Stimulated activated effector memory CD8-positive, alpha-beta T cell treated with anti-CD3 and anti-CD28 coated beads, Interleukin-12 subunit alpha, Interleukin-12 subunit beta, amount 100 ng/mL, for 72 hours (primary cell): ENCODE data around the gene ULBP2.
"Not testable (repeated sequence)": the region's sequence is repeated elsewhere in the genome, so short reads cannot be mapped to it uniquely, and the experiment has no call there.

Source experiments
- ATAC-seq: fragments of 150-1000 bp; cut with Tn5 transposase; 2 replicates; pipeline ENCODE4 v1.10.0; 2021
- DNase-seq, 2 donors: peaks; one replicate each; pipeline ENCODE4 v3.0.0; 2021 to 2022; ENCODE audit warnings: low spot score in 2 of 2
- H3K27ac Mint-ChIP-seq: one replicate; pipeline ENCODE4 v1.8.0; 2022; ENCODE audit warnings: mild to moderate bottlenecking, mixed read lengths
- H3K36me3 Mint-ChIP-seq: one replicate; pipeline ENCODE4 v1.8.0; 2022; ENCODE audit warnings: mild to moderate bottlenecking, mixed read lengths
- H3K4me1 Mint-ChIP-seq: one replicate; pipeline ENCODE4 v1.8.0; 2022; ENCODE audit warnings: mixed read lengths
- H3K4me3 Mint-ChIP-seq: one replicate; pipeline ENCODE4 v1.8.0; 2022; ENCODE audit warnings: mild to moderate bottlenecking, mixed read lengths
- H3K9me3 Mint-ChIP-seq: one replicate; pipeline ENCODE4 v1.8.0; 2022; ENCODE audit warnings: mixed read lengths

Gene ULBP2

DNA sequence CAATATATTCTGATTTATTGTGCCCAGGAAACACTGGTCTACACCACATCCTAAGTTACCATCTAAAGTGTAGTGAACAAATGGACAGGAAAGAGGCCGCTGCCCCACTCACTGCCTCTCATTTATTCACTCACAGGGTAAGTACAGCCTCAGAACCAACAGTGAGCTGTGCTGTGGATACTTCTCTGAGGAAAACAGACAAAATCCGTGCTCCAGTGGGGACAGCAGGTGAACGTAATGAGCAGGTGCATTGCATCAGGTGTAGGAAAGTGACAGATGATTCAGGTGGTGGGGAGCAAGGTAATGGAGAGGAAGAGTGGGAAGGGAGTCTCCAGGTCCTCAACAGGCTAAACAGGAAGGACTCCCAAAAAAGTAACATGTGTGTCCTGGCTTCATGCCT, 8.4 kb upstream of the ULBP2 start:
- Mint-ChIP-seq H3K27ac (no peak overlapping the region), H3K4me3 (no peak overlapping the region), H3K9me3 (no peaks in the 10 kb centered on the region), H3K36me3 (no peaks in the 10 kb centered on the region), H3K4me1 (peaks cover 14% of the 10 kb centered on the region)
- no peak for DNase-seq
- ATAC-seq: no peak

GRCh38 chr6:149934249-149935156, 7.3 kb upstream of the ULBP2 start:
- Mint-ChIP-seq H3K4me1 (peaks cover 23% of the 10 kb centered on the region), H3K9me3 (no peaks in the 10 kb centered on the region), H3K4me3 (no peak overlapping the region), H3K36me3 (no peaks in the 10 kb centered on the region), H3K27ac (no peak overlapping the region)
- ATAC-seq: peak; percentile 47
- DNase-seq: peak; percentile 57 to 85

GRCh38 chr6:149935246-149935645, 6.6 kb upstream of the ULBP2 start:
- no peak for DNase-seq
- H3K27ac Mint-ChIP-seq: no peak overlapping the region
- H3K4me1 Mint-ChIP-seq: peaks cover 28% of the 10 kb centered on the region
- no peaks in the 10 kb centered on the region for H3K36me3 Mint-ChIP-seq
- no peak overlapping the region for H3K4me3 Mint-ChIP-seq
- no peak for ATAC-seq
- H3K9me3 Mint-ChIP-seq: no peaks in the 10 kb centered on the region

GRCh38 chr6:149935668-149936067, 6.1 kb upstream of the ULBP2 start:
- no peak overlapping the region for H3K4me3 Mint-ChIP-seq
- no peak for ATAC-seq
- no peak overlapping the region for H3K27ac Mint-ChIP-seq
- H3K36me3 Mint-ChIP-seq: no peaks in the 10 kb centered on the region
- peaks cover 28% of the 10 kb centered on the region for H3K4me1 Mint-ChIP-seq
- H3K9me3 Mint-ChIP-seq: no peaks in the 10 kb centered on the region
- DNase-seq: no peak

- Mint-ChIP-seq H3K4me1 (peaks cover 37% of the 10 kb centered on the region), H3K36me3 (peaks cover 7% of the 10 kb centered on the region), H3K9me3 (no peaks in the 10 kb centered on the region), H3K27ac (no peak overlapping the region), H3K4me3 (no peak overlapping the region)
- DNase-seq (no peak), ATAC-seq (no peak)
These were observed 5.1 kb upstream of the ULBP2 start for GRCh38 chr6:149936743-149937142.

GRCh38 chr6:149938013-149938570, 3.7 kb upstream of the ULBP2 start:
- Mint-ChIP-seq H3K4me3 (peak overlapping the region; percentile 77), H3K4me1 (peaks cover 51% of the 10 kb centered on the region)
- ATAC-seq: peak; percentile 48
- H3K27ac Mint-ChIP-seq, DNase-seq, H3K36me3 Mint-ChIP-seq, H3K9me3 Mint-ChIP-seq: not testable (repeated sequence)

DNA sequence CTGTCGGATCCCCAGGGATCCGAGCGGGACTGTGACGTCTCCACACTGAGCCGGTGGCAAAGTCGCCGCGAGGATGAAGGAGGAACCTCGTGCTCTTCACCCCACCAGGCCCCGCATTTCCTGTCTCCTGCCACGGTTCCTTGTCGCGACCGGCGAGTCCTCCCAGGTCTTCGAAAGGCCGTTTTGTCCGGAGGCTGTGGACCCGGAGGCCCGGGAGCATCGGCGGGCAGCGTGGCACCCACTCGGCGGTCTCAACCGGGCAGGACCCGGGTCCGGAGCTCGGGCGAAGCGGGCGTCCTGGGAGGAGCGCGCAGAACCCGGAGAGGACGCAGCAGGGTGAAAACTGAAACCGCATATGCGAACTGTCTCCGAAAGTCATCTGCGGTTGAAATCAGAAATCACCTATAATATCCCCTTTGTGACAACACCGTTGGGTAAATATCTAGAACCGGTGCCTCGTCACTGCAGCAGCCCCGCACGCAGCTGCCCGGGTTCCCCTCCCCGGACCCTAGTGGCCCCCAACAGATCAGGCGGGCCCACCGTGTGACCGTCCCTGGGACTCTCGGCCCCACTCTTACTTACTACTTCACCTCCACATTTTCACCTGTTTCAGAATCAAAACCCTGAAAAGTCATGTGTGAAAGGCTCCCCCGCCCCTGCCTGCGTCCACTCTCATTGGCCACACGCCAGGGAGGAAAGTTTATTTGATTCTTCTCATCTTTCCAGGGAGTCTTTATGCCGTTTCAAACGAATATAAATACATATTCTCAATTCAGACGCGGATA, 3.1 kb upstream of the ULBP2 start:
- Mint-ChIP-seq H3K27ac (peak overlapping the region; percentile 3), H3K36me3 (peaks cover 9% of the 10 kb centered on the region), H3K9me3 (no peaks in the 10 kb centered on the region), H3K4me1 (peaks cover 51% of the 10 kb centered on the region), H3K4me3 (peak overlapping the region; percentile 77)
- DNase-seq: no peak
- ATAC-seq: peak; percentile 42

DNA sequence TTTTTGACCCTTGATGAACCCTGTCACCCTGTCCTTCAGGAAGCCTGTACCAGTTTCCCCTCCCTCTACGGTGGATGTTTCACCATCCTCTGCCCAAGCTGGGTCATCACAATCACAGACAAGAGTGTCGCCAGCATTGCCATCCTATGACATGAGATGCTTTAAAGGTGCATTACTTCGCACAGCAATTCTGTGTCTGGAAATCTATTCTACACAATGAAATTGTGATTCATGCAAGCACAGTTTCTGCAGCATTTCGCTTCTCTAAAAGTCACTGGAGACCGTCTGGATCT, 2.5 kb upstream of the ULBP2 start:
- H3K27ac Mint-ChIP-seq: peak overlapping the region; percentile 3
- H3K4me3 Mint-ChIP-seq: peak overlapping the region; percentile 77
- peaks cover 50% of the 10 kb centered on the region for H3K4me1 Mint-ChIP-seq
- ATAC-seq: no peak
- no peak for DNase-seq
- peaks cover 9% of the 10 kb centered on the region for H3K36me3 Mint-ChIP-seq
- H3K9me3 Mint-ChIP-seq: no peaks in the 10 kb centered on the region

DNA sequence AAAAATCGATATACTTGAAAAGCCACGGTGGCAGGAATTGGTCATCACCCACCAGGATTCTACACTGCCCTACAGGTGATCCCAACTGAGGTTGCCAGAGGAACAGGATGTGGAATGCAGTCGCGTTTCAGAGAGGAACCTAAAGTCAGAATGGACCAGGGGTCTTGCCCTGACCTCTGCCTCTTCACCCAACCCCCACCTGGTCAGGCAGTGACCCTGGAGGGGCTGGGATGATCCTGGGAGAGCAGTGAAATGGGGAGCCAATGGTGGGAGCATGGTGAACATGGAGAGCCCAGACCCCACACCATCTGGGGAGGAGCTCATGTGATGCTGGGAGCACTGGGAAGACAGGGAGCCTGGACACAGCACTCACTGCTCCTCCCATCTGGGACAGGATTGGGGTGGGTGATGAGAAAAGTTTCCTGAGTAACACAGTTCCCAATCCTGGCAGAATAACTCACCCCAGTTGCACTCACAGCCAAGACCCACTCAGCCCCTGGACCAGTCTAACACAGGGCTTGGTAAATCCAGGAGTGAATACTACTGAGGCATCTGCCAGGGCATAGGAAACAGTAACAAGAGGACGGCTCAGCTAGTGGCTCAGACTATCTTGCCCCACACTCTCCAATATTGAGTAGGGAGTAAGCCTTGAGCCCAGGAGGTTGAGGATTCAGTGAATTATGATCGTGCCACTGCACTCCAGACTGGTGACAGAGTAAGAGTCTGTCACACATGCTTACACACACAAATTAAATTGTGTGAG, 1.7 kb upstream of the ULBP2 start:
- H3K4me3 Mint-ChIP-seq: peak overlapping the region; percentile 83
- no peak for DNase-seq
- peaks cover 9% of the 10 kb centered on the region for H3K36me3 Mint-ChIP-seq
- no peak for ATAC-seq
- no peaks in the 10 kb centered on the region for H3K9me3 Mint-ChIP-seq
- peak overlapping the region; percentile 3 for H3K27ac Mint-ChIP-seq
- H3K4me1 Mint-ChIP-seq: peaks cover 42% of the 10 kb centered on the region

DNA sequence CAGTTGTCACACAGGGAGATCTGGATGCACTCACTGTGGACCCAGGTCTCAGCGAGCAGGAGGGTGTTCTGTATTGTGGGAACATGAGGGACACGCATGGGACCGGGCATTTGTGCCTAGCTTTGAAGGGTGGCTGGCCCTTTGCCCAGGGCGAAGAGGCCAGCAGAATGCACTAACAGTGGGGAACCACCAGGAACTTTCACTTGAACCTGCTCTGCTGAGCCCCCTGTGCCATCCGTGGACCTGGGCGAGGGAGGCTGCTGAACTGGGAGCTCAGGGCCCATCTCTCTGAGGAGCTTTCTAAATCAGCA, 1.2 kb upstream of the ULBP2 start:
- peaks cover 38% of the 10 kb centered on the region for H3K4me1 Mint-ChIP-seq
- no peak for DNase-seq
- H3K27ac Mint-ChIP-seq: no peak overlapping the region
- ATAC-seq: no peak
- peak overlapping the region; percentile 83 for H3K4me3 Mint-ChIP-seq
- H3K36me3 Mint-ChIP-seq: peaks cover 9% of the 10 kb centered on the region
- no peaks in the 10 kb centered on the region for H3K9me3 Mint-ChIP-seq

- no peak overlapping the region for H3K27ac Mint-ChIP-seq
- ATAC-seq (no peak), DNase-seq (no peak)
- H3K36me3 Mint-ChIP-seq: peaks cover 9% of the 10 kb centered on the region
- no peaks in the 10 kb centered on the region for H3K9me3 Mint-ChIP-seq
- peaks cover 38% of the 10 kb centered on the region for H3K4me1 Mint-ChIP-seq
- H3K4me3 Mint-ChIP-seq: peak overlapping the region; percentile 83
These were observed 631 bp downstream of the ULBP2 start for GRCh38 chr6:149942461-149942829.

DNA sequence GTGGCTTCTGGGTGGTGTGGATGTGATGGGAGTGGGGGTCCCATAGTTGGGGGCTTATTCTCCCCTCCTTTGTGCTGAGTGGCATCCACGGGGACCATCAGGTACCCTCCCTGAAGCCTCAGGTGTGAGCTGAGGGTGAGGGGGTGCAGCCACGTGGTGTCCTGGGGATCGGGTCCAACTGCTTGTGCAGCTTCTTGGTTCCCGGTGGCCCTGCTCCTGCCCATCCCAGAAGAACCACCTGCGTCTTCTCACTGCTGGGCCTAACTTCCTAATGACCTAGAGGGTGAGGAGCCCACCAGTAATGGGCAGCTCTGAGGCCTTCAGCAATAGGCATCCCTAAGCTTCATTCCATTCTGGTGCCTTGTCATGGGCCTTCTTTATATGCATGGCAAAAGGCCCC, 1.5 kb downstream of the ULBP2 start:
- H3K9me3 Mint-ChIP-seq, H3K36me3 Mint-ChIP-seq, DNase-seq, H3K27ac Mint-ChIP-seq, ATAC-seq: not testable (repeated sequence)
- H3K4me1 Mint-ChIP-seq: peaks cover 38% of the 10 kb centered on the region
- H3K4me3 Mint-ChIP-seq: peak overlapping the region; percentile 83

DNA sequence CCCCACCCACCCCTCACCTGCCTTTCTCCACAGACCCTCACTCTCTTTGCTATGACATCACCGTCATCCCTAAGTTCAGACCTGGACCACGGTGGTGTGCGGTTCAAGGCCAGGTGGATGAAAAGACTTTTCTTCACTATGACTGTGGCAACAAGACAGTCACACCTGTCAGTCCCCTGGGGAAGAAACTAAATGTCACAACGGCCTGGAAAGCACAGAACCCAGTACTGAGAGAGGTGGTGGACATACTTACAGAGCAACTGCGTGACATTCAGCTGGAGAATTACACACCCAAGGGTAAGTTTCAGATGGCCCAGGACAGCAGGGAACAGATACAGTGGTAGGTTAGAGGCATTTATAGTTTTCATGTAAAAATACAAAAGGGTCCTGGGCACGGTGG, 3.5 kb downstream of the ULBP2 start:
- H3K9me3 Mint-ChIP-seq, DNase-seq, H3K36me3 Mint-ChIP-seq, ATAC-seq, H3K4me3 Mint-ChIP-seq, H3K27ac Mint-ChIP-seq: not testable (repeated sequence)
- peaks cover 23% of the 10 kb centered on the region for H3K4me1 Mint-ChIP-seq

- not testable (repeated sequence) for H3K9me3 Mint-ChIP-seq, DNase-seq, H3K36me3 Mint-ChIP-seq, ATAC-seq, H3K4me3 Mint-ChIP-seq, H3K27ac Mint-ChIP-seq
- peaks cover 15% of the 10 kb centered on the region for H3K4me1 Mint-ChIP-seq
These were observed 4.8 kb downstream of the ULBP2 start for GRCh38 chr6:149946631-149947030.

GRCh38 chr6:149947533-149947932, 5.7 kb downstream of the ULBP2 start:
- not testable (repeated sequence) for H3K4me1 Mint-ChIP-seq, H3K27ac Mint-ChIP-seq, H3K4me3 Mint-ChIP-seq, H3K36me3 Mint-ChIP-seq, ATAC-seq, H3K9me3 Mint-ChIP-seq, DNase-seq
